Inferior parietal cortex (tissue), 1 donor: ENCODE measurements around the gene LRRC4.

Experiments
- DNase-seq: peaks from one replicate; pipeline ENCODE4 v3.0.0-alpha.2; 2016; ENCODE audit errors: extremely low spot score

Gene LRRC4

GRCh38 chr7:127979113-127979727 lies 52.0 kb downstream of the LRRC4 start:
- DNase-seq: no peak

DNA sequence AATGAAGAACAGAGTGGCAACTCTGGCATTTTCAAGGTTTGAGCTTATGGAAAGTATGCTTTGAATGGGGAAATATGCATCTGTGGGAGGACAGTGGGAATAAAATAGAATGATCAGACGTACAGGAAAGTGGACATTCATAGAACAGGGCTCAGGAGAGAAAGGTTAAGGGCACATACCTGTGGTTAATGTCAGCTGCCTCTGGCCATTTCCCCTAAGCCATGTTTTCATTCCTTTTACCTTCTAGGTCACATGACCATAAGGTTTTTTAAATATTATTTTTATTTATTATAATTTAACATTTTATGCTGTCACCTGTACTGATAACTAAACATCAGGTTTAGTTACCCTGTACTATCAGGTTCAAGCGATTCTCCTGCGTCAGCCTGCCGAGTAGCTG lies 52.8 kb downstream of the LRRC4 start:
- no peak for DNase-seq
